Islet precursor cell (in vitro differentiated cells): ENCODE results near the gene FZD8.

Experiments used
- DNase-seq: peaks from one replicate; pipeline ENCODE4 v3.0.0-alpha.2; 2018

FZD8 gene

DNA sequence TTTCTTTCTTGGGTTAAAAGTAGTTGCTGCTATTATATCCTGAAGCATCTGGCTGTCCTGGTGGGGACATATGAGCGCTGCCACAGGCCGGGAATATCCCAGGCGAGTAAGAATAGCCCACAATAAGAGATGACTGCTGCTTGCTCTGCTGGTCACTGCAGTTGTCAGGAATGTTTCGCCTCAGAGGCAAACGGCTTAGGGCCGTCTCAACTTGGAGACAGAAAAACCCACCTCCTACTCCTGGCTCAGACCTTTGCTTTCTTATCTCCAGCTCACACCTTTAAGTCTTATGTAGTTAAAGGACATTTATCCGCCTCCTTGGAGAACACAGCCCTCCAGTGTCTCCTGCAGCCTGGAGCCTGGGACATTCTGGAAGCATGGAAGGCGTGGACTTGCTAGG, 36.9 kb downstream of the FZD8 start, which contains the start of gene GJD4:
Gene GJD4 (plus strand): TSS at position 151 of the 400 bp plus-strand sequence. CDS start 227 bp downstream, at position 378.
- DNase-seq, result peak; percentile 60

DNA sequence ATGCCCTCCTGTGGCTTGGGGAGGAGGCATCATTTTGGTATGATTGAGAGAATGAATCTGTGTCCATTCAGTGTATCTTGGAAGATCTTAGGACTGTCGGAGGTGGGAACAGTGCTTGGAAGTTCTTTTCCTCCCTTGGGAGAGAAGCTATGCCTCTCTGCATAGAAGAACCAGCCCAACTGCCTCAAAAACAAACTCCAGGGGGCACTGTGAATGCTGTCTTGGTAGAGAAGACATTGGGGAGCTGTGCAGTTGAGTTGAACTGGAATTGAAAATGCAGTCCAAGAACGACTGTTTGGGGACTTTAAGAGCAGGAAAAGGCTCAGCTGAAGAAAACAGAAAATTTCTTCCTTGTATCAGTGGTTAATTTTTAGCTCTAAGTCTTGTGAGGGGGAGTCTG, 41.9 kb downstream of the FZD8 start:
- DNase-seq, result no peak

DNA sequence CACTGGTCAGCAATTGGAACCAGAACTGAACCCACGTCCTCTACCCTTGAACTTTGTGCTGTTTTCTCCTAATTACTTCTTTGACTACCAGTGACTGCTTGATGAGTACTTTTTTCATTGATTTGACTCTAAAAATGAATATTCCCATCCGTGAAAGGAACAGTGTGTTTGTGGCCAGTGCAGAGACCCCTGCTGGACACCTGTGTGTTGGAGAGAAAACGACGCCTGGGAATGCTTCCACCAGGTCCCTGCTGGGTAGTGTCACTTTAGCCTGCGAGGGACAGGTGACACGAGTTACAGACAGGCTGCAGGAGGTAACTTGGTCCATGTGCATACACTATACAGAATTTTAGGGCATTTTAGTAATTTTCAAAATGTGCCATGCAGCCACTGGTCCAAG, 43.7 kb downstream of the FZD8 start:
- DNase-seq, result no peak

DNA sequence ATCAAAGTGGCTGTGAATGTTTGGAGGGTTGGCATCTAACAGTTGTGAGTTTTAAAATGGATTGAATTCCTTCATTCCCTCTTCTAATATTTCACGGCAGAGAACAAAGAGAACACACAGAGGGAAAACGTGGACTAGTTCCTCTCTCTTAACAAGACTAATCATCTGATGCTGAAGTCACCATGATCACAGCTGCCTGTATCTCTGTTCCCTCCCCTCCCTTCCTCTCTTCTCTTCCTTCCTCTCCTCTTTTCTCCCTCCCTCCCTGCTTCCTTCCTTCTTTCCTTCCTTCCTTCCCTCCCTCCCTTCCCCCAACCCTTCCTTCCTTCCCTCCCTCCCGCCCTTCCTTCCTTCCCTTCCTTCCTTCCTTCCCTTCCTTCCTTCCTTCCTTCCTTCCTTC, 47.0 kb downstream of the FZD8 start:
- DNase-seq, result no peak

DNA sequence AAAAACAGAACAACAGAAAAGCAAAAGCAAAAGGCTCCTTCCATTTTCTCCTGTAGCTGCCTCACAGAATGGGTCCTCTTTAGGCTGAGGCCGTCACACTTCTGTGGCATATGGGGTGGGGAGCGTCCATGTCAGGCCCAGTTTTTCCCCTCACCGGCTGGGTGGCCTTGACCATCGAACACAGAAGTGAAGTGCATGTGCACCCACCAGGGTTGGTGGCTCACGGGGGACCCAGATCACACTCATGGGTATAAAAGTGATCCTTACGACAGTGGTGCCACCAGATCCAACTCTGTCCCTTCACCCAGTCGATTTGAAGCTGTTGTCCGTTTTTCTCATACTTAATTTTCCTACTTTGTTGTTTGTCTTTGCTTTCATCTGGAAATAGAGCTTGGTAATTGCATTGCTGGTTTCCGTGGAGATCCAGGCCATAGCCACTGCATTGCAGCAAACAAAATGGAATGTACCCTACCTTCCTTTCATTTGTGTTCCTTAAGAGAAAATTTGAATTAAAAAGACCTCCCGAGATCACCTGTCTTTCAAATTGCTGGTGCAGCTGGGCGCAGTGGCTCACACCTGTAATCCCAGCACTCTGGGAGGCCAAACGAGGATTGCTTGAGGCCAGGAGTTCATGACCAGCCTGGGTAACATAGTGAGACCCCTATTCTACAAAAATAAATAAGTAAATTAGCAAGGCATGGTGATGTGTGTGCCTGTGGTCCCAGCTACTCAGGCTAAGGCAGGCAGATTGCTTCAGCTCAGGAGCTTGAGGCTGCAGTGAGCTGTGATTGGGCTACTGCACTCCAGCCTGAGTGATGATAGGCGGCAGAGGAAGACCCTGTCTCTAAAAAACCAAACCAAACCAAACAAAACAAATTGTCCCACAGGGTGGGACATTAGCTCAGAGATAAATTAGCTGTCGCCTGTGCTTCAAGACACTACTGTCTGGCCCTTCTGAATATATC, 47.7 kb downstream of the FZD8 start:
- no peak for DNase-seq

DNA sequence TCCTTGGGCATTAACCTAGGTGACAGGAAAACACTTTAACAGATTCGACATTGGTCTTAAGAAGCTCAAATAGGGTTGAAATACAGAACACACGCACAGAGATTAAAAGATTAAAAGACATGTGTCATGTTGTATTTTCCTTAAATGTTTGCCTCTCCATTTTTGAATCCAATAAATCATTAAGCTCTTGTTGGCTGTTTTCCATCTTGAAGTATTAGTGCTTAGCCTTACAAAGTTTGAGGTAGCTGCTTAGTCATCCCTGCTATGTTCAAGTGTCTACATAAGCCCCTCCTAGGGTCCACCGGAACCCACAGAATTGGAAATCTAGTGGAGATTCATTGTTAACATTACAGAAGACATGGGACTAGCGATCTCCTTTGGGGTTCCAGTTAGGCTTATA, 49.7 kb downstream of the FZD8 start:
- DNase-seq, result no peak

DNA sequence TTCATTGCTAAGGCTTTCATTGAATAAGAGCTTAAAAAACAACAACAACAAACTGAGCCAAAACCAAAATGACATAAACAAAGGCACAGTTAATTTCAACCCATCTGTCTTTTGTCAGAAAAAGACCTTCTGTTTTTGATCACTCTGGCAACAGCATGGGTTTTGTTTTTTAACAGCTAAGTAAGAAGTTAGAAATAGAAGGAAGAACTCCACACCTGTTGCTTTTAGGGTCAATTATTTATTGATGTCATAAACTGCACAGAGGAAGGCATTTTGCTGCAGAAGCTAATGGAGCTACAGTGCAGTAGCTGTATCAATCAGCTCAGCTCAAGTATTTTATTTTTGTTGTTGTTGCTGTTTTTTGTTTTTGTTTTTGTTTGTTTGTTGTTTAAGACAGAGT, 53.3 kb downstream of the FZD8 start:
- no peak for DNase-seq
